SK-N-SH (cell line): ENCODE measurements around the gene CHST15. TPM values are rescaled to one million over a fixed set of nuclear protein-coding genes. Genes with fewer than 3 reads are reported as not detected.

ENCODE experiments used
- CTCF ChIA-PET: fragments of 300-600, 350-600 bp; formaldehyde crosslinking; extraction: SDS; loops from one replicate; lab custom pipeline; 2021; lab: Yijun Ruan, JAX
- POLR2A ChIA-PET: fragments of 350-600 bp; sonication (Branson Sonifier 250); formaldehyde crosslinking; extraction: SDS; loops from one replicate; lab custom pipeline; 2020; ENCODE audit warnings: antibody characterized with exemption, inconsistent platforms; lab: Yijun Ruan, JAX
- DNase-seq: peaks from one replicate; pipeline ENCODE4 v3.0.0; 2012
- H2AFZ ChIP-seq: fragments of 200-600 bp; sonication (generic); 2 replicates; pipeline ENCODE4 v1.8.1; 2016; ENCODE audit warnings: antibody characterized with exemption, mild to moderate bottlenecking, low read depth
- H3F3A ChIP-seq: fragments of 200-600 bp; sonication (generic); replicated peaks from 2 replicates; pipeline ENCODE3; 2016; ENCODE audit warnings: antibody characterized with exemption, mild to moderate bottlenecking; ENCODE audit not compliant: insufficient read depth
- H3K27ac ChIP-seq, 2 experiments: fragments of 200-500 bp in 1 of 2; fragments of 200-600 bp in 1 of 2; sonication (Bioruptor generic) in 1 of 2; sonication (generic), shearing (Covaris generic) in 1 of 2; 2 replicates each; pipeline versions ENCODE4 v1.5.1 to v1.6.1; 2014 to 2016; ENCODE audit warnings: low read depth in 2 of 2, inconsistent platforms in 1 of 2, low read length in 1 of 2, mild to moderate bottlenecking in 1 of 2, mixed read lengths in 1 of 2
- H3K27me3 ChIP-seq: fragments of 200-600 bp; sonication (generic), shearing (Covaris generic); 2 replicates; pipeline ENCODE4 v1.6.1; 2016; ENCODE audit warnings: mixed run types; ENCODE audit not compliant: insufficient read depth
- H3K36me3 ChIP-seq, 2 experiments: fragments of 200-500 bp in 1 of 2; fragments of 200-600 bp in 1 of 2; sonication (Bioruptor generic) in 1 of 2; sonication (generic) in 1 of 2; replicated peaks in 1 of 2; 2 replicates each; pipeline versions ENCODE3 to v1.5.1; 2014 to 2016; ENCODE audit warnings: low read length in 1 of 2, mild to moderate bottlenecking in 1 of 2; ENCODE audit not compliant: insufficient read depth in 2 of 2, control insufficient read depth in 1 of 2
- H3K4me1 ChIP-seq, 2 experiments: fragments of 200-500 bp in 1 of 2; fragments of 200-600 bp in 1 of 2; sonication (Bioruptor generic) in 1 of 2; sonication (generic), shearing (Covaris generic) in 1 of 2; 2 replicates each; pipeline versions ENCODE4 v1.5.1 to v1.6.1; 2014 to 2016; ENCODE audit warnings: low read depth in 1 of 2, low read length in 1 of 2, mixed run types in 1 of 2; ENCODE audit not compliant: insufficient read depth in 2 of 2, control insufficient read depth in 1 of 2
- H3K4me2 ChIP-seq: fragments of 200-600 bp; sonication (generic), shearing (Covaris generic); 2 replicates; pipeline ENCODE4 v1.6.1; 2017; ENCODE audit warnings: mixed run types
- H3K4me3 ChIP-seq, 2 experiments: fragments of 200-500 bp in 1 of 2; fragments of 200-600 bp in 1 of 2; sonication (Bioruptor generic) in 1 of 2; sonication (generic), shearing (Covaris generic) in 1 of 2; 2 replicates each; pipeline versions ENCODE4 v1.5.1 to v1.8.1; 2014 to 2016; ENCODE audit warnings: low read depth in 2 of 2, inconsistent platforms in 1 of 2, low read length in 1 of 2, mild to moderate bottlenecking in 1 of 2, mixed read lengths in 1 of 2, moderate library complexity in 1 of 2
- H3K79me2 ChIP-seq: fragments of 200-600 bp; sonication (generic); 2 replicates; pipeline ENCODE4 v1.8.1; 2017; ENCODE audit warnings: mild to moderate bottlenecking; ENCODE audit not compliant: insufficient read depth
- H3K9ac ChIP-seq: fragments of 200-600 bp; sonication (generic); 2 replicates; pipeline ENCODE4 v1.6.1; 2017; ENCODE audit warnings: mixed run types
- H3K9me2 ChIP-seq: fragments of 200-600 bp; sonication (generic); 2 replicates; pipeline ENCODE4 v1.6.1; 2017; ENCODE audit warnings: mixed run types
- H3K9me3 ChIP-seq: fragments of 200-600 bp; sonication (generic); 2 replicates; pipeline ENCODE4 v1.6.1; 2017; ENCODE audit warnings: mixed run types, mild to moderate bottlenecking, moderate library complexity
- H4K20me1 ChIP-seq: fragments of 200-600 bp; sonication (generic); 2 replicates; pipeline ENCODE4 v1.6.1; 2017; ENCODE audit warnings: mild to moderate bottlenecking, mixed run types; ENCODE audit not compliant: insufficient read depth
- CHD2 ChIP-seq: fragments of 150-350 bp; IDR thresholded peaks from 2 replicates; pipeline ENCODE4 v1.6.1; 2018; ENCODE audit warnings: low read length; ENCODE audit not compliant: partially characterized antibody
- EZH2phosphoT487 ChIP-seq: fragments of 200-600 bp; sonication (generic); IDR thresholded peaks from 2 replicates; pipeline ENCODE4 v1.6.1; 2017; ENCODE audit warnings: low read depth, mixed run types, mild to moderate bottlenecking, antibody characterized with exemption, moderate library complexity, borderline replicate concordance
- FOXM1 ChIP-seq: IDR thresholded peaks from 2 replicates; pipeline ENCODE4 v1.4.0; 2012; ENCODE audit warnings: low read depth, mild to moderate bottlenecking
- NFIC ChIP-seq: IDR thresholded peaks from 2 replicates; pipeline ENCODE4 v1.4.0; 2012; ENCODE audit warnings: borderline replicate concordance
- POLR2AphosphoS5 ChIP-seq: IDR thresholded peaks from 2 replicates; pipeline ENCODE4 v1.6.1; 2012; ENCODE audit warnings: low read depth, low read length
- RCOR1 ChIP-seq: fragments of 150-350 bp; IDR thresholded peaks from 2 replicates; pipeline ENCODE4 v1.6.1; 2017; ENCODE audit warnings: antibody characterized with exemption, low read length
- SIN3A ChIP-seq: IDR thresholded peaks from 2 replicates; pipeline ENCODE4 v1.6.1; 2012; ENCODE audit warnings: low read depth, mild to moderate bottlenecking, low read length, moderate library complexity, borderline replicate concordance
- TAF1 ChIP-seq: IDR thresholded peaks from 2 replicates; pipeline ENCODE4 v1.6.1; 2012; ENCODE audit warnings: low read depth, mild to moderate bottlenecking, low read length, moderate library complexity, borderline replicate concordance
- TCF12 ChIP-seq: IDR thresholded peaks from 2 replicates; pipeline ENCODE4 v1.4.0; 2012
- TEAD4 ChIP-seq: IDR thresholded peaks from 2 replicates; pipeline ENCODE4 v1.4.0; 2012; ENCODE audit warnings: mild to moderate bottlenecking, borderline replicate concordance; ENCODE audit not compliant: insufficient read depth
- WGBS: methylation state at CpG from one replicate; pipeline ENCODE4 v1.1.6; 2017; ENCODE audit warnings: low lambda C conversion rate; 5-methylcytosine and 5-hydroxymethylcytosine counted together
- polyA plus RNA-seq, 3 experiments: library from polyadenylated mRNA; depleted of rRNA; stranded (reverse); fragments of >200 nt; gene quantifications; 2 replicates each; pipeline ENCODE4 v1.2.3, GENCODE V29; 2012
- TF ChIP-seq, protein P1 (sequence below): IDR thresholded peaks from 2 replicates; pipeline ENCODE4 v1.4.0; 2012; ENCODE audit warnings: low read depth, borderline replicate concordance
- TF ChIP-seq, protein P2 (sequence below): fragments of 200-600 bp; sonication (generic); IDR thresholded peaks from 2 replicates; pipeline ENCODE4 v1.6.1; 2017; ENCODE audit warnings: antibody characterized with exemption, mild to moderate bottlenecking, moderate library complexity

The CHST15 gene
- polyA plus RNA-seq, 1 of the 3 experiments (the other 2 are of a cell fraction): 0.02 TPM

- H2AFZ ChIP-seq: no peak overlapping the region
- H3K4me1 ChIP-seq: peaks cover 0 to 36% of the 10 kb centered on the region in 2 experiments; a peak in 2 of 4 replicates
- POLR2A ChIA-PET: no interaction called here
- 62% methylated on average over 9 of the region's 9 CpGs for WGBS
- no peaks in the 10 kb centered on the region for H3K9me2 ChIP-seq
- no peak overlapping the region for H3K27ac ChIP-seq
- no peaks in the 10 kb centered on the region for H3K36me3 ChIP-seq
- CTCF ChIA-PET: interaction anchor here (1.3 to 15.3 kb wide), 2 partner anchors 10 to 84 kb away, joined by 4 to 111 read pairs; no protein-coding TSS in a partner anchor
- H3K9ac ChIP-seq: no peak overlapping the region
- no peak overlapping the region for H3K4me3 ChIP-seq
- TF ChIP-seq NFIC: no peak
- no peak for DNase-seq
- no peaks in the 10 kb centered on the region for H3K79me2 ChIP-seq
- H3K4me2 ChIP-seq: no peak overlapping the region
- H3K9me3 ChIP-seq: no peaks in the 10 kb centered on the region
- H3F3A ChIP-seq: no peaks in the 10 kb centered on the region
- no peaks in the 10 kb centered on the region for H4K20me1 ChIP-seq
- no peaks in the 10 kb centered on the region for H3K27me3 ChIP-seq
These were observed 13.5 kb downstream of the CHST15 start for GRCh38 chr10:124079864-124080263.

GRCh38 chr10:124078714-124079113 lies 14.7 kb downstream of the CHST15 start:
- peaks cover 0 to 36% of the 10 kb centered on the region in 2 experiments; a peak in 2 of 4 replicates for H3K4me1 ChIP-seq
- no peak overlapping the region for H2AFZ ChIP-seq
- TF ChIP-seq EZH2phosphoT487: no peak
- TF ChIP-seq RCOR1: no peak
- no peak for TF ChIP-seq CHD2
- no peak for TF ChIP-seq NFIC
- no peak for TF ChIP-seq FOXM1
- no peak for TF ChIP-seq SIN3A
- no peak for TF ChIP-seq POLR2AphosphoS5
- no peak for TF ChIP-seq TCF12
- TF ChIP-seq, protein P1, sequence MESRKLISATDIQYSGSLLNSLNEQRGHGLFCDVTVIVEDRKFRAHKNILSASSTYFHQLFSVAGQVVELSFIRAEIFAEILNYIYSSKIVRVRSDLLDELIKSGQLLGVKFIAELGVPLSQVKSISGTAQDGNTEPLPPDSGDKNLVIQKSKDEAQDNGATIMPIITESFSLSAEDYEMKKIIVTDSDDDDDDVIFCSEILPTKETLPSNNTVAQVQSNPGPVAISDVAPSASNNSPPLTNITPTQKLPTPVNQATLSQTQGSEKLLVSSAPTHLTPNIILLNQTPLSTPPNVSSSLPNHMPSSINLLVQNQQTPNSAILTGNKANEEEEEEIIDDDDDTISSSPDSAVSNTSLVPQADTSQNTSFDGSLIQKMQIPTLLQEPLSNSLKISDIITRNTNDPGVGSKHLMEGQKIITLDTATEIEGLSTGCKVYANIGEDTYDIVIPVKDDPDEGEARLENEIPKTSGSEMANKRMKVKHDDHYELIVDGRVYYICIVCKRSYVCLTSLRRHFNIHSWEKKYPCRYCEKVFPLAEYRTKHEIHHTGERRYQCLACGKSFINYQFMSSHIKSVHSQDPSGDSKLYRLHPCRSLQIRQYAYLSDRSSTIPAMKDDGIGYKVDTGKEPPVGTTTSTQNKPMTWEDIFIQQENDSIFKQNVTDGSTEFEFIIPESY: no peak
- no peak for TF ChIP-seq TAF1
- TF ChIP-seq, protein P2, sequence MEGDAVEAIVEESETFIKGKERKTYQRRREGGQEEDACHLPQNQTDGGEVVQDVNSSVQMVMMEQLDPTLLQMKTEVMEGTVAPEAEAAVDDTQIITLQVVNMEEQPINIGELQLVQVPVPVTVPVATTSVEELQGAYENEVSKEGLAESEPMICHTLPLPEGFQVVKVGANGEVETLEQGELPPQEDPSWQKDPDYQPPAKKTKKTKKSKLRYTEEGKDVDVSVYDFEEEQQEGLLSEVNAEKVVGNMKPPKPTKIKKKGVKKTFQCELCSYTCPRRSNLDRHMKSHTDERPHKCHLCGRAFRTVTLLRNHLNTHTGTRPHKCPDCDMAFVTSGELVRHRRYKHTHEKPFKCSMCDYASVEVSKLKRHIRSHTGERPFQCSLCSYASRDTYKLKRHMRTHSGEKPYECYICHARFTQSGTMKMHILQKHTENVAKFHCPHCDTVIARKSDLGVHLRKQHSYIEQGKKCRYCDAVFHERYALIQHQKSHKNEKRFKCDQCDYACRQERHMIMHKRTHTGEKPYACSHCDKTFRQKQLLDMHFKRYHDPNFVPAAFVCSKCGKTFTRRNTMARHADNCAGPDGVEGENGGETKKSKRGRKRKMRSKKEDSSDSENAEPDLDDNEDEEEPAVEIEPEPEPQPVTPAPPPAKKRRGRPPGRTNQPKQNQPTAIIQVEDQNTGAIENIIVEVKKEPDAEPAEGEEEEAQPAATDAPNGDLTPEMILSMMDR: no peak
- TF ChIP-seq TEAD4: no peak
- H3K79me2 ChIP-seq: no peaks in the 10 kb centered on the region
- ChIA-PET POLR2A (no interaction called here), CTCF (interaction anchor here (1.2 to 15.3 kb wide), 4 partner anchors 11 to 325 kb away, joined by 3 to 111 read pairs (median 8); no protein-coding TSS in a partner anchor)
- DNase-seq: no peak
- H3K4me2 ChIP-seq: no peak overlapping the region
- H3K4me3 ChIP-seq: no peak overlapping the region
- H3K36me3 ChIP-seq: no peaks in the 10 kb centered on the region
- H4K20me1 ChIP-seq: no peaks in the 10 kb centered on the region
- no peak overlapping the region for H3K9ac ChIP-seq
- no peak overlapping the region for H3K27ac ChIP-seq
- H3K27me3 ChIP-seq: no peaks in the 10 kb centered on the region
- H3K9me2 ChIP-seq: no peaks in the 10 kb centered on the region
- H3K9me3 ChIP-seq: no peaks in the 10 kb centered on the region
- no peaks in the 10 kb centered on the region for H3F3A ChIP-seq
